IPS-20b (cell line): ENCODE results near the gene IQCE.

Experiments
- H3K27ac ChIP-seq: one replicate; pipeline ENCODE4 v1.5.1; 2013; ENCODE audit warnings: low read length
- H3K27me3 ChIP-seq: 2 replicates; pipeline ENCODE4 v1.6.1; 2013; ENCODE audit warnings: mild to moderate bottlenecking, low read length, inconsistent platforms; ENCODE audit not compliant: insufficient read depth
- H3K36me3 ChIP-seq: 2 replicates; pipeline ENCODE4 v1.6.1; 2013; ENCODE audit warnings: low read depth, mild to moderate bottlenecking, inconsistent platforms, low read length, moderate library complexity; ENCODE audit not compliant: insufficient read depth
- H3K4me1 ChIP-seq: 2 replicates; pipeline ENCODE4 v1.6.1; 2013; ENCODE audit warnings: mild to moderate bottlenecking, control low read depth, inconsistent platforms, low read length, moderate library complexity; ENCODE audit not compliant: insufficient read depth
- H3K4me3 ChIP-seq: 2 replicates; pipeline ENCODE4 v1.5.1; 2013; ENCODE audit warnings: mild to moderate bottlenecking, low read length, inconsistent platforms
- H3K9ac ChIP-seq: 2 replicates; pipeline ENCODE4 v1.6.1; 2013; ENCODE audit warnings: low read depth, mild to moderate bottlenecking, inconsistent platforms, low read length, moderate library complexity
- H3K9me3 ChIP-seq: 2 replicates; pipeline ENCODE4 v1.6.1; 2013; ENCODE audit warnings: mild to moderate bottlenecking, low read depth, low read length, inconsistent platforms; ENCODE audit not compliant: insufficient read depth

The IQCE gene

GRCh38 chr7:2646680-2647571, 88.1 kb downstream of the IQCE start:
- H3K4me1 ChIP-seq = peaks cover 10% of the 10 kb centered on the region; the same call in 1 of the 2 replicates

GRCh38 chr7:2647594-2648172, 88.9 kb downstream of the IQCE start:
- H3K27me3 ChIP-seq = no peaks in the 10 kb centered on the region
- no peak overlapping the region for H3K27ac ChIP-seq
- H3K9ac ChIP-seq = no peak overlapping the region
- H3K4me1 ChIP-seq = peaks cover 10% of the 10 kb centered on the region; the same call in 1 of the 2 replicates
- no peak overlapping the region for H3K4me3 ChIP-seq
- peaks cover 34% of the 10 kb centered on the region for H3K36me3 ChIP-seq
- no peaks in the 10 kb centered on the region for H3K9me3 ChIP-seq

More at GRCh38 chr7:2646680-2647571, 88.1 kb downstream of the IQCE start:
- peak overlapping the region; percentile 27; the same call in 1 of the 2 replicates for H3K9ac ChIP-seq
- no peak overlapping the region for H3K4me3 ChIP-seq
- no peaks in the 10 kb centered on the region for H3K27me3 ChIP-seq
- H3K27ac ChIP-seq = peak overlapping the region; percentile 57
- H3K9me3 ChIP-seq = no peaks in the 10 kb centered on the region
- H3K36me3 ChIP-seq = peaks cover 26% of the 10 kb centered on the region

- Histone ChIP-seq H3K9me3 (no peaks in the 10 kb centered on the region), H3K27ac (no peak overlapping the region), H3K36me3 (peaks cover 42% of the 10 kb centered on the region), H3K4me3 (no peak overlapping the region), H3K27me3 (no peaks in the 10 kb centered on the region), H3K9ac (no peak overlapping the region), H3K4me1 (peaks cover 10% of the 10 kb centered on the region; the same call in 1 of the 2 replicates)
Measured at GRCh38 chr7:2649139-2649838, 90.5 kb downstream of the IQCE start.

GRCh38 chr7:2649991-2650390, 91.2 kb downstream of the IQCE start:
- Histone ChIP-seq H3K36me3 (peaks cover 42% of the 10 kb centered on the region), H3K4me3 (no peak overlapping the region), H3K4me1 (peaks cover 10% of the 10 kb centered on the region; the same call in 1 of the 2 replicates)

GRCh38 chr7:2650451-2650850, 91.7 kb downstream of the IQCE start:
- peaks cover 42% of the 10 kb centered on the region for H3K36me3 ChIP-seq
- peaks cover 7% of the 10 kb centered on the region; the same call in 1 of the 2 replicates for H3K4me1 ChIP-seq
- H3K27ac ChIP-seq = no peak overlapping the region
- H3K4me3 ChIP-seq = no peak overlapping the region
- no peaks in the 10 kb centered on the region for H3K9me3 ChIP-seq
- H3K27me3 ChIP-seq = no peaks in the 10 kb centered on the region
- no peak overlapping the region for H3K9ac ChIP-seq

More at GRCh38 chr7:2649991-2650390, 91.2 kb downstream of the IQCE start:
- Histone ChIP-seq H3K27me3 (no peaks in the 10 kb centered on the region), H3K9ac (no peak overlapping the region), H3K9me3 (no peaks in the 10 kb centered on the region), H3K27ac (no peak overlapping the region)

- Histone ChIP-seq H3K9ac (no peak overlapping the region), H3K27me3 (no peaks in the 10 kb centered on the region), H3K9me3 (no peaks in the 10 kb centered on the region), H3K4me1 (peaks cover 3% of the 10 kb centered on the region; the same call in 1 of the 2 replicates), H3K27ac (no peak overlapping the region), H3K4me3 (no peak overlapping the region), H3K36me3 (peaks cover 46% of the 10 kb centered on the region)
Measured at GRCh38 chr7:2651336-2651735, 92.6 kb downstream of the IQCE start.

- H3K36me3 ChIP-seq = peaks cover 54% of the 10 kb centered on the region
Measured at GRCh38 chr7:2651847-2652735, 93.3 kb downstream of the IQCE start.

GRCh38 chr7:2652736-2653060, 93.9 kb downstream of the IQCE start:
- Histone ChIP-seq H3K36me3 (peaks cover 55% of the 10 kb centered on the region), H3K9ac (no peak overlapping the region), H3K4me3 (no peak overlapping the region), H3K27ac (no peak overlapping the region), H3K4me1 (no peaks in the 10 kb centered on the region), H3K9me3 (no peaks in the 10 kb centered on the region), H3K27me3 (no peaks in the 10 kb centered on the region)

More at GRCh38 chr7:2651847-2652735, 93.3 kb downstream of the IQCE start:
- Histone ChIP-seq H3K9me3 (no peaks in the 10 kb centered on the region), H3K4me1 (no peaks in the 10 kb centered on the region), H3K4me3 (no peak overlapping the region), H3K9ac (no peak overlapping the region), H3K27ac (no peak overlapping the region), H3K27me3 (no peaks in the 10 kb centered on the region)

GRCh38 chr7:2654059-2654458, 95.3 kb downstream of the IQCE start:
- no peak overlapping the region for H3K9ac ChIP-seq
- H3K9me3 ChIP-seq = no peaks in the 10 kb centered on the region
- no peak overlapping the region for H3K4me3 ChIP-seq
- H3K4me1 ChIP-seq = no peaks in the 10 kb centered on the region
- H3K27me3 ChIP-seq = no peaks in the 10 kb centered on the region
- peaks cover 57% of the 10 kb centered on the region for H3K36me3 ChIP-seq
- H3K27ac ChIP-seq = no peak overlapping the region

- Histone ChIP-seq H3K9ac (no peak overlapping the region), H3K9me3 (no peaks in the 10 kb centered on the region), H3K4me1 (no peaks in the 10 kb centered on the region), H3K27me3 (no peaks in the 10 kb centered on the region), H3K27ac (no peak overlapping the region), H3K4me3 (no peak overlapping the region), H3K36me3 (peaks cover 52% of the 10 kb centered on the region)
Measured at GRCh38 chr7:2655870-2656614, 97.3 kb downstream of the IQCE start.
